Effector memory CD8-positive, alpha-beta T cell (primary cell): Measurements from ENCODE around the gene TUBB3.

Experiments
- ATAC-seq: fragments of 150-1000 bp; cut with Tn5 transposase; replicated peaks from 2 replicates; pipeline ENCODE4 v1.10.0; 2021; ENCODE audit warnings: mild to moderate bottlenecking, moderate library complexity
- DNase-seq, 3 experiments: peaks; one replicate each; pipeline ENCODE4 v3.0.0; 2021
- H3K27ac Mint-ChIP-seq, 2 donors: one replicate each; pipeline ENCODE4 v1.8.0; 2022; ENCODE audit warnings: mild to moderate bottlenecking in 2 of 2, mixed read lengths in 2 of 2, moderate library complexity in 2 of 2
- H3K27me3 Mint-ChIP-seq, 2 donors: one replicate each; pipeline ENCODE4 v1.8.0; 2022; ENCODE audit warnings: mixed read lengths in 2 of 2
- H3K36me3 Mint-ChIP-seq: one replicate; pipeline ENCODE4 v1.8.0; 2022; ENCODE audit warnings: mild to moderate bottlenecking, moderate library complexity, mixed read lengths; ENCODE audit not compliant: insufficient read depth
- H3K4me1 Mint-ChIP-seq, 2 donors: one replicate each; pipeline ENCODE4 v1.8.0; 2022; ENCODE audit warnings: low read depth in 2 of 2, mixed read lengths in 2 of 2
- H3K4me3 Mint-ChIP-seq, 2 donors: one replicate each; pipeline ENCODE4 v1.8.0; 2022; ENCODE audit warnings: mild to moderate bottlenecking in 2 of 2, mixed read lengths in 2 of 2, moderate library complexity in 2 of 2
- H3K9me3 Mint-ChIP-seq, 2 donors: one replicate each; pipeline ENCODE4 v1.8.0; 2022; ENCODE audit warnings: mixed read lengths in 2 of 2

TUBB3 gene

GRCh38 chr16:89918453-89919347 is 4.4 kb upstream of the TUBB3 start, which contains the start of gene MC1R:
TSS of gene MC1R (plus strand) at chr16:89918862. CDS start at chr16:89919259, 397 bp downstream.
- peaks cover 14 to 46% of the 10 kb centered on the region in 2 donors for H3K27me3 Mint-ChIP-seq
- no peaks in the 10 kb centered on the region for H3K9me3 Mint-ChIP-seq
- peak within 1 kb of the TSS; percentile 57 to 60 for H3K27ac Mint-ChIP-seq
- ATAC-seq: peak; percentile 14
- no peak for DNase-seq
- H3K36me3 Mint-ChIP-seq: peaks cover 16% of the 10 kb centered on the region
- peak within 1 kb of the TSS; percentile 82 to 84 for H3K4me3 Mint-ChIP-seq
- H3K4me1 Mint-ChIP-seq: peaks cover 30 to 34% of the 10 kb centered on the region in 2 donors

GRCh38 chr16:89919535-89920406 is 3.4 kb upstream of the TUBB3 start:
- Mint-ChIP-seq H3K27me3 (peaks cover 20 to 54% of the 10 kb centered on the region in 2 donors), H3K4me1 (peaks cover 23 to 33% of the 10 kb centered on the region in 2 donors), H3K4me3 (peak overlapping the region; percentile 19 to 30), H3K9me3 (no peaks in the 10 kb centered on the region), H3K27ac (peak overlapping the region in 1 of 2 donors; percentile 19), H3K36me3 (peaks cover 20% of the 10 kb centered on the region)
- no peak for ATAC-seq
- DNase-seq: no peak

- Mint-ChIP-seq H3K36me3 (peaks cover 15% of the 10 kb centered on the region), H3K9me3 (no peaks in the 10 kb centered on the region), H3K27me3 (peaks cover 20 to 60% of the 10 kb centered on the region in 2 donors), H3K4me1 (peaks cover 23 to 29% of the 10 kb centered on the region in 2 donors), H3K27ac (no peak overlapping the region), H3K4me3 (no peak overlapping the region)
- no peak for DNase-seq
- ATAC-seq: no peak
Observed at GRCh38 chr16:89920723-89921122, 2.4 kb upstream of the TUBB3 start.

GRCh38 chr16:89921131-89921701 is 1.9 kb upstream of the TUBB3 start:
- Mint-ChIP-seq H3K27ac (no peak overlapping the region), H3K9me3 (no peaks in the 10 kb centered on the region), H3K27me3 (peaks cover 20 to 60% of the 10 kb centered on the region in 2 donors), H3K4me3 (no peak overlapping the region), H3K4me1 (peaks cover 23 to 29% of the 10 kb centered on the region in 2 donors), H3K36me3 (peaks cover 13% of the 10 kb centered on the region)
- no peak for DNase-seq
- ATAC-seq: no peak

GRCh38 chr16:89921702-89922476 is 1.3 kb upstream of the TUBB3 start:
- ATAC-seq (no peak), DNase-seq (no peak)
- no peak overlapping the region for H3K27ac Mint-ChIP-seq
- H3K9me3 Mint-ChIP-seq: no peaks in the 10 kb centered on the region
- peaks cover 20 to 67% of the 10 kb centered on the region in 2 donors for H3K27me3 Mint-ChIP-seq
- peaks cover 16% of the 10 kb centered on the region for H3K36me3 Mint-ChIP-seq
- H3K4me3 Mint-ChIP-seq: peak overlapping the region; percentile 41 to 59
- H3K4me1 Mint-ChIP-seq: peaks cover 28 to 29% of the 10 kb centered on the region in 2 donors

GRCh38 chr16:89922477-89922883 is 662 bp upstream of the TUBB3 start:
- Mint-ChIP-seq H3K27ac (no peak overlapping the region), H3K27me3 (peaks cover 22 to 69% of the 10 kb centered on the region in 2 donors)
- no peak for ATAC-seq

GRCh38 chr16:89923640-89924296 is 626 bp downstream of the TUBB3 start:
- no peak for ATAC-seq
- peaks cover 20 to 21% of the 10 kb centered on the region in 2 donors for H3K4me1 Mint-ChIP-seq
- no peaks in the 10 kb centered on the region for H3K9me3 Mint-ChIP-seq
- no peak overlapping the region for H3K27ac Mint-ChIP-seq
- no peak for DNase-seq
- peak overlapping the region in 1 of 2 donors; percentile 52 for H3K4me3 Mint-ChIP-seq
- peaks cover 12% of the 10 kb centered on the region for H3K36me3 Mint-ChIP-seq
- H3K27me3 Mint-ChIP-seq: peaks cover 27 to 63% of the 10 kb centered on the region in 2 donors

More at GRCh38 chr16:89922477-89922883, 662 bp upstream of the TUBB3 start:
- H3K4me3 Mint-ChIP-seq: peak overlapping the region; percentile 55 to 59
- peaks cover 17% of the 10 kb centered on the region for H3K36me3 Mint-ChIP-seq
- H3K9me3 Mint-ChIP-seq: no peaks in the 10 kb centered on the region
- H3K4me1 Mint-ChIP-seq: peaks cover 28 to 29% of the 10 kb centered on the region in 2 donors
- no peak for DNase-seq

GRCh38 chr16:89924297-89924924 is 1.3 kb downstream of the TUBB3 start:
- H3K4me1 Mint-ChIP-seq: peaks cover 18% of the 10 kb centered on the region in 2 donors
- H3K27ac Mint-ChIP-seq: no peak overlapping the region
- H3K9me3 Mint-ChIP-seq: no peaks in the 10 kb centered on the region
- DNase-seq: peak in 1 of 3 experiments; percentile 33
- peaks cover 31 to 59% of the 10 kb centered on the region in 2 donors for H3K27me3 Mint-ChIP-seq
- peaks cover 10% of the 10 kb centered on the region for H3K36me3 Mint-ChIP-seq
- peak; percentile 28 for ATAC-seq
- peak overlapping the region; percentile 27 to 52 for H3K4me3 Mint-ChIP-seq

GRCh38 chr16:89924925-89925307 is 1.8 kb downstream of the TUBB3 start:
- Mint-ChIP-seq H3K4me1 (peaks cover 13 to 17% of the 10 kb centered on the region in 2 donors), H3K36me3 (peaks cover 9% of the 10 kb centered on the region), H3K9me3 (no peaks in the 10 kb centered on the region), H3K27me3 (peaks cover 32 to 59% of the 10 kb centered on the region in 2 donors), H3K27ac (no peak overlapping the region), H3K4me3 (peak overlapping the region; percentile 25 to 52)
- ATAC-seq: no peak
- no peak for DNase-seq

- Mint-ChIP-seq H3K27me3 (peaks cover 31 to 57% of the 10 kb centered on the region in 2 donors), H3K27ac (no peak overlapping the region), H3K4me3 (peak overlapping the region; percentile 25 to 42), H3K9me3 (no peaks in the 10 kb centered on the region), H3K36me3 (peaks cover 9% of the 10 kb centered on the region), H3K4me1 (peaks cover 9 to 16% of the 10 kb centered on the region in 2 donors)
- no peak for ATAC-seq
- no peak for DNase-seq
Observed at GRCh38 chr16:89925596-89926079, 2.5 kb downstream of the TUBB3 start.

- H3K27me3 Mint-ChIP-seq: peaks cover 29 to 33% of the 10 kb centered on the region in 2 donors
- H3K4me3 Mint-ChIP-seq: no peak overlapping the region
- H3K36me3 Mint-ChIP-seq: peaks cover 5% of the 10 kb centered on the region
- H3K4me1 Mint-ChIP-seq: peaks cover 0 to 9% of the 10 kb centered on the region in 2 donors
- DNase-seq: no peak
- H3K27ac Mint-ChIP-seq: no peak overlapping the region
- H3K9me3 Mint-ChIP-seq: no peaks in the 10 kb centered on the region
- ATAC-seq: no peak
Observed at GRCh38 chr16:89931305-89931896, 8.3 kb downstream of the TUBB3 start.
